Stimulated activated naive CD8-positive, alpha-beta T cell treated with anti-CD3 and anti-CD28 coated beads, Interleukin-15, amount 100 ng/mL, for 72 hours (primary cell): ENCODE measurements around the gene SLC8A1.

ENCODE experiments used
- ATAC-seq: fragments of 150-1000 bp; cut with Tn5 transposase; 2 replicates; pipeline ENCODE4 v1.10.0; 2021; ENCODE audit warnings: mild to moderate bottlenecking, moderate library complexity
- DNase-seq, 2 donors: peaks; one replicate each; pipeline ENCODE4 v3.0.0; 2021 to 2022
- H3K27ac Mint-ChIP-seq, 2 donors: one replicate each; pipeline ENCODE4 v1.8.0; 2022; ENCODE audit warnings: mild to moderate bottlenecking in 2 of 2, mixed read lengths in 2 of 2, moderate library complexity in 2 of 2
- H3K27me3 Mint-ChIP-seq: one replicate; pipeline ENCODE4 v1.8.0; 2022; ENCODE audit warnings: mixed read lengths
- H3K4me1 Mint-ChIP-seq: one replicate; pipeline ENCODE4 v1.8.0; 2022; ENCODE audit warnings: mild to moderate bottlenecking, mixed read lengths
- H3K4me3 Mint-ChIP-seq, 2 donors: one replicate each; pipeline ENCODE4 v1.8.0; 2022; ENCODE audit warnings: mild to moderate bottlenecking in 2 of 2, mixed read lengths in 2 of 2, moderate library complexity in 1 of 2
- H3K9me3 Mint-ChIP-seq, 2 donors: one replicate each; pipeline ENCODE4 v1.8.0; 2022; ENCODE audit warnings: mixed read lengths in 2 of 2

SLC8A1 gene

DNA sequence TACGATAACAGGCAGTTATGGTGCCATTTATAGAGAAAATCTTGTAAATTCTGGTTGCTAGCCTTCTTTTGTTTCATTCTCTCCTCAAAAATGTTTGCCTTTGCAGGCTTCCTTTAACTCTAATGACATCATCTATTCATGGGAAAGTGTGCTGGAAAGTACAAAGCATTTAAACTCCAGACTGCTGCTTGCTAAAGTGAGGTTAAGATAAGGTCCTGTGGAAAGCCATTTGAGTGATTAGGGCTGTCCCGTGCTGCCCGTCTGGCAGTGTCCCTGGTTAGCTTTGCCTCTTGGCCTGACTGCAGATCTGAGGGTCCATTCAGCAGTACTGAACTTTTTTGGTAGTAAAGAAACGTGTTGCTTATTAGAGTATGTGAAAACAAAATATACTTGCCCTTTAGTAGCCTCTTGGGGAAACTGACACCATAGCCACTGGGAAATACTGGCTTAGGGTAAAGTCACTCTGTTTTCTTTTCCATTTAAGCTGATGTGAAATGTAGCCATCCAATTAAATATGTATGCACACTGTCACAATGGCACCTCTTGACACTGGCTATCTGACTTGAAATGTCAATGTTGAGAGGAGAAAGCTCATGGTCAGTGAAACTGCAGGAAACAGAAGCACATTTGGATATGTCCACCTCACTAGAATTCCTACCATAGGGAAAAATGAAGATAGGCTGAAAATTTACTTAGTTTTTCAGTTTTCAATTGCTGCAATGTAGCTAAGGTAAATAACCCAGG, 321.5 kb downstream of the SLC8A1 start:
- H3K9me3 Mint-ChIP-seq: no peaks in the 10 kb centered on the region
- H3K27me3 Mint-ChIP-seq: no peaks in the 10 kb centered on the region
- ATAC-seq (no peak), DNase-seq (no peak)
- H3K4me3 Mint-ChIP-seq: no peak overlapping the region
- peaks cover 6% of the 10 kb centered on the region for H3K4me1 Mint-ChIP-seq
- H3K27ac Mint-ChIP-seq: no peak overlapping the region

DNA sequence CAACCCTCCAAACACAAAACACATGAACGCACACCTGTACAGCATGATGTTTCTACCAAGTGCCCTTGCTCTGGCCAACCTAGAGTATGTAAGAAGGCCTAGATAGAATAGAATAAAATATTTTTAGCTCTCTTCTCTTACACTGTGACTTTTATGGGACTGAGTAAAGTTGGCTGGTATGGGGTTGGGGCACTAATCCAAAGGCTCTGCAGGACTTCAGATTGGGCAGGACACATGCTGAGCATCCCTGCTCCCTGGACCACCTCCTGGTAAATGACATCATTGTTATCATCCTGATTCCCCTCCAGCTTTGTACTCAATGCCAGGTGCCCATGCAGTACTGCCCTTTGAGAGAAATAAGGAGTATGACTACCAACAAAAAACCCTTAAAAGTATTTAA, 322.2 kb downstream of the SLC8A1 start:
- H3K4me1 Mint-ChIP-seq: peaks cover 6% of the 10 kb centered on the region
- DNase-seq (no peak), ATAC-seq (no peak)
- no peaks in the 10 kb centered on the region for H3K9me3 Mint-ChIP-seq
- H3K4me3 Mint-ChIP-seq: no peak overlapping the region
- no peaks in the 10 kb centered on the region for H3K27me3 Mint-ChIP-seq
- H3K27ac Mint-ChIP-seq: no peak overlapping the region

DNA sequence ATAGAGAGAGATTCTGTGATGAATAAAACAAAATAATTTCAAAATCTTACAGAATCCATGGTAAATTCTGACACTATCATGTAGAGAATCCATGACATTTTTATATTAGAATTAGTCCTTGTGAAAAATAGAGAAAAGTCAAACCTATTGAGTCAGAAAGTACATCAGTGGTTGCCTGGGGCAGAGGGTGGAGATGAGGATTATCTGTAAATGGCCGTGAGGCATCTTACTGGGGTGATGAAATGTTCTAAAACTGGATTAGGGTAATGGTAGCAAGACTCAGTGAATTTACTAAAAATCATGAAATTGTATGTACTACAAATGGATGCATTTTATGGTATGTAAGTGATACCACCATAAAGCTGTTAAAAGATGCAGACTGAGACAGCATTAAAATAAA, 323.1 kb downstream of the SLC8A1 start:
- no peaks in the 10 kb centered on the region for H3K9me3 Mint-ChIP-seq
- peaks cover 6% of the 10 kb centered on the region for H3K4me1 Mint-ChIP-seq
- H3K27me3 Mint-ChIP-seq: no peaks in the 10 kb centered on the region
- no peak overlapping the region for H3K27ac Mint-ChIP-seq
- no peak overlapping the region for H3K4me3 Mint-ChIP-seq
- DNase-seq: no peak
- no peak for ATAC-seq

DNA sequence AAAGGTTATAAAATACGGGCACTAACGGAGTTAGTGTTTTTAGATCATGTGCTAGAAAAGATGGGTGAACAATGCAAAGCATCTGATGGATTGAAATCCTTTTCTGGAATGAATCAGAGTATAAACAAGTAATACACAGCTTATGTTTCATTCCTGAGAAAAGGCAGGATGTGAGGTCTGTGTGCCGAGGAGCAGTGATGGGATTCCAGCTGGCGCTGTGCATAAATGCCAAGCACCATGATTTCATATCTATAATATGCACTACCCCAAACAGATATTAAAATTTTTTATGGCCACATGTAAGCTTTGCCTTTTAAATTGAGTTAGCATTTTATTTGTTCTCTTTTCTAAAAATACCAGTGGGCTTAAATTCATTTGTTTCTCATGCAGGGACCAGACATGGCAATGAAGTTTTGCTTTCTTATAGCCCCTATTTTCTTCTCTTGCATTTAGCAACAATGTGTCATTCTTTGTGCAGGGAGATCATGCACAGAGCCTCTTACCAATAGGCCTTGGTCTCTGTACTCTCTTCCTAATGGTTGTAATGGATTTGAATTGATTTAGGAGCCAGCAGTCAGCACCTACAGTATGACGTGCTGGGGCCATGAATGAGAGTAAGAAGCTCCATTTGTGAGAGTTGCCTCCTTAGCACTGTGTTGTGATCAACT, 323.9 kb downstream of the SLC8A1 start:
- ATAC-seq (no peak), DNase-seq (no peak)
- no peak overlapping the region for H3K27ac Mint-ChIP-seq
- H3K27me3 Mint-ChIP-seq: no peaks in the 10 kb centered on the region
- H3K9me3 Mint-ChIP-seq: no peaks in the 10 kb centered on the region
- no peak overlapping the region for H3K4me3 Mint-ChIP-seq
- peaks cover 6% of the 10 kb centered on the region for H3K4me1 Mint-ChIP-seq

DNA sequence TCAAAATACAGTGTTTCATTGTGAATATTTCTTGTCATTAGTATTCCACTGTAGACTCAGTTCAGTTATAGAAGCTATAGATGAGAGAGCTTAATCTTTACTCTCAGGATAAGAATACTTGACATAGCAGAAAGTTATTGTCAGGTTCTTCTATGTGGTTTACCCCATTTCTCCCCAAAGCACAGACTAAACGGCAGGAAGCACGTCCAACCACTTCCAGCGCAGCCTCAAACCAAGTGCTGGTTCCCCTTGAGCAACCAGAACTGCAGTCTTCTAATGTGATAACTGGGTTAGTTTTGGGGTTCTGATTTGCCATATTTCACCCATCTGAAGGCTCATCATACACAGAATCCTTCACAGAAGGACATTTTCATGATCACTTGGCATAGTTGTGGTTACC, 324.7 kb downstream of the SLC8A1 start:
- Mint-ChIP-seq H3K9me3 (no peaks in the 10 kb centered on the region), H3K27ac (no peak overlapping the region), H3K27me3 (peaks cover 1% of the 10 kb centered on the region), H3K4me1 (peaks cover 6% of the 10 kb centered on the region), H3K4me3 (no peak overlapping the region)
- DNase-seq: no peak
- ATAC-seq: no peak

DNA sequence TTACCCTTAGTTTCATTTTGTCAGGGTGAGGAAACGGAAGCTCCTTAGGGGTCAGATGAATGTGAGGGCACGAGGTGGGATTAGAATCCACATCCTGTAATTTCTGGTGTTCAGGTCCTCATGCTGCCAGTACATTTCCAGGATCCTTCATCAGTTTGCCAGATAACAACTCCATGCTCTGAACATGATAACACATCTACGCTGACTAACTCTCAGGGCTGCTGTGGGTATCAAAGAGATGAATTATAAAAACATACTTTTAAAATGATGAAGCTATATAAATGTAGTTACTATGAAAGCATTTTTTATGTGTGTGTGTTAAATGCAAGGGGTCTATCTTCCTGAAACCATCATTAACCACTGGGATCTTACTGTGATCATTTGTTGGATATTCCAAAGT, 325.9 kb downstream of the SLC8A1 start:
- Mint-ChIP-seq H3K27me3 (peaks cover 5% of the 10 kb centered on the region), H3K4me3 (no peak overlapping the region), H3K27ac (no peak overlapping the region), H3K4me1 (peaks cover 6% of the 10 kb centered on the region), H3K9me3 (no peaks in the 10 kb centered on the region)
- DNase-seq (no peak), ATAC-seq (no peak)

DNA sequence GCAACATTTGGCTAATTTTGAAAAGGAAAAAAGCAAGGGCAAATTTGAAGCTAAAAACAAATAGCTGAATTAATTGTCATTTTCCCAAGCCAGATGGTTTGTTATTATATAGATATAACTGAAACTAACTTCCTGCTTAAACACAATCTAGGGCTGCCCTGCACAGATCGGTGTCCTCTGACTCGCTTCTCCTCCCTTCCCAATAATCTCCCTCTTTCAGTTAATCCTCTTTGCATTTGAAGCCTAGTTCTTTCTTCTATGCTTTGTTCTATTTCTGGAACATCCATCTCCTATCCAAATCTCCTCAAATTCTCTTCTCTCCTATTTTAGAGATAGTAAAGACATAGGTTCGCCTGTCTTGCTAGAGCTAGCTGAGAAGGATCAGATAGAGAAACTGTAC, 328.1 kb downstream of the SLC8A1 start:
- no peak for DNase-seq
- H3K27ac Mint-ChIP-seq: no peak overlapping the region

DNA sequence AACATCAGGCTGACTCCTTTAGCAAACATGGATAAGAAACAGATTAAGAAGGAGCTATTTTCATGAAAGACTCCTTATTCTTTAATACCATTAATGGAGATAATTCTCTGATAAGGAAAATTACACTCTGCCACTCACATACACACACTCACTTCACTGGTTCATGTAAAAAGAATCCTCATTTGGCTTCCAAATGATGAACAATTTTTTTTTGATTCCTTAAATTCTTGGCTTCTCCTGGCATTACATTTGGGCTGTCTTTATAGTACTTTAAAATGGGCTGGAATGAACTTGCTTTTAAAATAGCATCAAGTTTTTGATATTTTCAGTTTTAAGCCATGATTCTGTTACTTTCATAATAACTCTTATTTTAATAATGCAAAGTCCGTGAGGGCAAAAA, 328.6 kb downstream of the SLC8A1 start:
- H3K27ac Mint-ChIP-seq: no peak overlapping the region
- no peak for DNase-seq
- no peaks in the 10 kb centered on the region for H3K9me3 Mint-ChIP-seq
- peaks cover 5% of the 10 kb centered on the region for H3K27me3 Mint-ChIP-seq
- peaks cover 6% of the 10 kb centered on the region for H3K4me1 Mint-ChIP-seq
- no peak overlapping the region for H3K4me3 Mint-ChIP-seq
- no peak for ATAC-seq

More for the DNA sequence above, 328.1 kb downstream of the SLC8A1 start:
- no peak for ATAC-seq
- H3K4me1 Mint-ChIP-seq: peaks cover 6% of the 10 kb centered on the region
- H3K4me3 Mint-ChIP-seq: no peak overlapping the region
- peaks cover 5% of the 10 kb centered on the region for H3K27me3 Mint-ChIP-seq
- H3K9me3 Mint-ChIP-seq: no peaks in the 10 kb centered on the region

DNA sequence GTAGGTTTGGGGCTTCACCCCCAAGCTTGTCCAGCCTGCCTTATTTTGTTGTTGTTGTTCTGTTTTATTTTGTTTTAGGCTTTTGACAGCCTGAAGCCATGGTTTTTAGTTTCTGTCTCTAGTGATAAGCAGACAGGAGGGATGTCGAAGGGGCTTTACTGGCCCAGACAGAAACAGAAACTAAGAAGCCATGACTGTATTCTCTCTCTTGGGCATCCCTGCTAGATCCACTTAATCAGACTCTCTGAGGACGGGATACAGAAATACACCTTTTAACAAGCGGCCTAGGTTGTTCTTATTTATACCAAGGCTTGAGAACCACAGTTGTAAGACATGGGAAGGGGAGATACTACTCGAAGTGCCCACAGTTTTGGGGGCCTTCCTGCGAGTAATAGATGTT, 330.9 kb downstream of the SLC8A1 start:
- Mint-ChIP-seq H3K4me3 (no peak overlapping the region), H3K4me1 (no peaks in the 10 kb centered on the region), H3K27me3 (peaks cover 5% of the 10 kb centered on the region), H3K9me3 (no peaks in the 10 kb centered on the region), H3K27ac (peak overlapping the region in 1 of 2 donors; percentile 10)
- no peak for DNase-seq
- ATAC-seq: no peak

DNA sequence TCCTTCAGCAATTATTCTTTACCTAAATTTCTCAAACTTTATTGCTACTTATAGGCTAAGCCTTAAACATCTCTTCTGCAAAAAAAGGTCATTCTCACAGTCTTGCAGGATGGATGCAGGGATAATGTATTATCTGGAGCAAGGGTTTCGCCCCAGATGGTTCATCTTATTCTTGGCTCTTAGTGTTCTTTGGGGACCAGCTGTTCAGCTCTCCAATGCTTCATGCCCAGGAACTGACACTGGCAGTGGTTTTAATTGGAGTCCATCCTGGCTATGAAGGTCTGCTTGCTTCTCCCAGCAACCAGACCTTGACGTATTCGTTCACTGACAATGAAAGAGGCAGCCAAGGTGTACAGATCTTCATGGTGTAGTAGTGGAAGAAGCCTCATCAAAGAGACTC, 331.9 kb downstream of the SLC8A1 start:
- H3K27ac Mint-ChIP-seq: no peak overlapping the region
- DNase-seq (no peak), ATAC-seq (no peak)
- no peaks in the 10 kb centered on the region for H3K4me1 Mint-ChIP-seq
- no peak overlapping the region for H3K4me3 Mint-ChIP-seq
- no peaks in the 10 kb centered on the region for H3K9me3 Mint-ChIP-seq
- H3K27me3 Mint-ChIP-seq: peaks cover 5% of the 10 kb centered on the region

DNA sequence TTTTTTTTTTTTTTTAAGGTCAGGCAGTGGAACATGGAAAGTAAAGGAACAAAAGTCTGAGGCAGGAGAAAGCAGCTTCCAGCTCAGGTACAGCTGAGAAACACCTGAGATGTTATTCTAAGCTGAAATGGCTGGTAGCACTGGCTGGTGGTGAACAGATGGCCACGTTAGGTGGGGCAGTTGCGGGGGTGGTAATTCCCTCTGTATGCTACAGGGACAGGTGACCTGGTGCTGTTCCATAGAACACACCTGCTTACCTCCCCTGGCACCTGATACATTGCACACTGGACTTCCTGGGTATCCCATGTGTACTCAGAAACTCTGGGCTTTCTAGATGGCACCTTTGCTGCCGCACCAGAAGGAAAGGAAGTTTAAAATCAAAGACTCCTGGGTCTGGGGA, 333.3 kb downstream of the SLC8A1 start:
- Mint-ChIP-seq H3K9me3 (no peaks in the 10 kb centered on the region), H3K27me3 (peaks cover 5% of the 10 kb centered on the region), H3K27ac (no peak overlapping the region), H3K4me1 (no peaks in the 10 kb centered on the region), H3K4me3 (no peak overlapping the region)
- no peak for DNase-seq
- no peak for ATAC-seq

DNA sequence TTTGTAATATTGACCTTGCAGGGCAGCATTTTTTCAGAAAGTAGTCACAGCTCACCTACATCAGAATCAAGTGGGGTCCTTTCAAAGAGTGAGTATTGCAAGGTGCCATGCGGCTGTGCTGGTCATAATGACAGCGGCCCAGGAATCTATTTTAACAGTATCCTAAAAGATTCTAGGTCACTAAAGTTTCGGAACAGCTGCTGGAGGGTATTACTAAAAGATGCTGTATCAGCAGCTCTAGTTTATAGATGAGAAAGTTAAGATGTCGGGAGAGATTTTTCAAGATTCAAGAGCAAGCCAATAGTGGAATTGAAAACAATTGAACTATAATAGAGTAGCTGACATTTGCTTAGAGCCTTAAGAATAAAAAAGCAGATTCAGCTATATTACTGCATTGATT, 336.0 kb downstream of the SLC8A1 start:
- Mint-ChIP-seq H3K4me1 (no peaks in the 10 kb centered on the region), H3K27ac (no peak overlapping the region), H3K27me3 (no peaks in the 10 kb centered on the region), H3K9me3 (no peaks in the 10 kb centered on the region), H3K4me3 (no peak overlapping the region)
- DNase-seq: no peak
- ATAC-seq: no peak

DNA sequence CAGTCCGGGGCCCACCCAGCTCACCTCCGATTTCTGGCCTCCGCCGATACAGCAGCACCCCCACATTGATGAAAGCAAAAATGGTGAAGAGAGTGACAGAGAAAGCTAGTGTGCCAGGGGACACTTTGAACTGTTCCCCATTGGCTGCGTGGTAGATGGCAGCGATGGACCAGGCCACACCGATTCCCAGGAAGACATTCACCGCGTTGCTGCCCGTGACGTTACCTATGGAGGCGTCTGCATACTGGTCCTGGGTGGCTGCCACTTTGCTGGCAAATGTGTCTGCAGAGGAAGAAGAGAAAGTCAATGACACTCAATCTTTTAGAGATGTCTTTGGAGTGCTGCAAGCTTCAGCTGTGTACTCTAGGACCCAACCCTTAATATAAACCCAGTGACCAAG, 336.5 kb downstream of the SLC8A1 start:
- Mint-ChIP-seq H3K27ac (no peak overlapping the region), H3K4me3 (no peak overlapping the region), H3K27me3 (no peaks in the 10 kb centered on the region), H3K9me3 (no peaks in the 10 kb centered on the region), H3K4me1 (no peaks in the 10 kb centered on the region)
- ATAC-seq (no peak), DNase-seq (no peak)

DNA sequence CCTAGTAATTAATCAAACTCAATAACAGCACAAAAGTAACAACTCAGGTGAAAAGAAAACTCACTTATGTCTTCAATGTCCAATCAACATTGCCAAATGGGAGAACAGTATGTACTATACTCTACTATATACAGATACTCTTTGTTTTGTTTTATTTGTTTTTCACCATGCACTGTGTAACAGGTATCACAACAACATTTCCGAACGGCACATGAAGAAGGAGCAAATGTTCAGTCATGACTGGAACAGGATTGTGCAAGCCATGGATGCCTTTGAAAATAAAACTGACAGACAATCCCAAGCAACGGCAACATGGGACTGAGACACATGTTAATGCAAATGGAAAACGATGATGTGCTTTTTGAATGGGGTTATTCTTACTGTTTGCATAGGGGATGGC, 337.9 kb downstream of the SLC8A1 start:
- no peak for DNase-seq
- H3K27me3 Mint-ChIP-seq: no peaks in the 10 kb centered on the region
- no peaks in the 10 kb centered on the region for H3K4me1 Mint-ChIP-seq
- H3K9me3 Mint-ChIP-seq: no peaks in the 10 kb centered on the region
- H3K27ac Mint-ChIP-seq: no peak overlapping the region
- no peak overlapping the region for H3K4me3 Mint-ChIP-seq
- no peak for ATAC-seq

DNA sequence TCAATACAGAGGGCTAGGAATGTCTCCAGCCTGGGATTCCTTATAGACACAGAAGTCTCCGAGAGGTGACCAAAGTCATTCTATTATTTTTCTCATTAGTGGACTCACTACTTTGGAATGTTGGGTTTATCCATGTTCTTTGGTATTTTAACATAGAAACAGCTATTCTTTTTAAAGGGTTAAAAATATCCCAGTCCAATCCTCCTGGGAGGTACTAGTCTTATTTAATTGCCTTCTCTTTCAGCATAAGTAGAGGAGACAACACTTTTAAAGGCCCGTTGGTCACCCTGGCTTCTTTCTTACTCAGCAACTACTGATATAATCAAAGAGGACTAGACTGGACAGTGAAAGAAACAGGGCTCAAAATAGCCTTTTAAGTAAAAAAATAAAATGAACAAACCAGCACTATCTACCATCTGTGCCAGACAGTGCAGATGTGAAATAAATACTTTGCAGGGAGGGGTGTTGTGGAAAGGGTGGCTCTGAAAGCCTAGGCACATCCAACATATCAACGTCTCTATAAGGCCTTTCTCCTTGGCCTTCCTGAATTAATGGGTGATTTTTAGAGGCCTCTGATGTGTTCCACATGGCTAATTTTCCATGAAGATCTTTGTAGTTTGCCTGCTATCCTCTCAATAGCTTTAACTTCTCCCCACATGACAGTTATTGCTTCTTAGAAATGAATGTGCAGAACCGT, 338.5 kb downstream of the SLC8A1 start:
- H3K4me1 Mint-ChIP-seq: no peaks in the 10 kb centered on the region
- H3K4me3 Mint-ChIP-seq: no peak overlapping the region
- no peak for DNase-seq
- H3K27me3 Mint-ChIP-seq: no peaks in the 10 kb centered on the region
- ATAC-seq: no peak
- no peak overlapping the region for H3K27ac Mint-ChIP-seq
- H3K9me3 Mint-ChIP-seq: no peaks in the 10 kb centered on the region

DNA sequence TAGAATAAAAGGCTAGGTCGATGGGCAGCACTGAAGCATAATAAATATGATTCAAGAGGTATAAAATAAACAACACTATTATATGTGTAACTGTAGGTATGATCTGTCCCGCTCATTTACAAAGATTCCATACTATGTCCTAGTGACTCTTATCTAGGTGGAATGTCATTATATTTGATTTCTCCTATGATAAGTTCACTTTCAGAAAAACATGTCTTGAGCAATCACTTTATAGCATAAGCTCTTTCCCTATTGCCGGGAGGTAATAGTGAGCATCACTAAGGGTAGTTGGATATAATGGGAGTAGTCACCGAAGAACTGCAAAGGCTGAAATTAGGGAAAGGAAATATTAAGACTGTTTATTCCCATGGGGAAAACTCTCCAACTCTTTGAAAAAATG, 342.5 kb downstream of the SLC8A1 start:
- H3K4me3 Mint-ChIP-seq: no peak overlapping the region
- H3K27ac Mint-ChIP-seq: no peak overlapping the region
- H3K27me3 Mint-ChIP-seq: no peaks in the 10 kb centered on the region
- H3K9me3 Mint-ChIP-seq: no peaks in the 10 kb centered on the region
- ATAC-seq: no peak
- DNase-seq: no peak
- H3K4me1 Mint-ChIP-seq: no peaks in the 10 kb centered on the region
